ENCODE measurements around the gene TWSG1. TPM values are rescaled to one million over a fixed set of nuclear protein-coding genes. Genes with fewer than 3 reads are reported as not detected.
A peak's percentile ranks its signal among the peaks of the same experiment; 100 is the strongest.
"Not testable (repeated sequence)": the region's sequence is repeated elsewhere in the genome, so short reads cannot be mapped to it uniquely, and the experiment has no call there.

The TWSG1 gene
- polyA plus RNA-seq, 1 donor: 46.1 TPM

- DNase-seq (ENCODE audit: low read depth): no peak
Measured at GRCh38 chr18:9387891-9388290, 53.3 kb downstream of the TWSG1 start.

- no peak for DNase-seq (ENCODE audit: low read depth)
Measured at GRCh38 chr18:9389706-9390105, 55.1 kb downstream of the TWSG1 start.

- no peak for DNase-seq (ENCODE audit: low read depth)
Measured at GRCh38 chr18:9392726-9393125, 58.2 kb downstream of the TWSG1 start.

- DNase-seq (ENCODE audit: low read depth): no peak
Measured at GRCh38 chr18:9394046-9394445, 59.5 kb downstream of the TWSG1 start.

- DNase-seq (ENCODE audit: low read depth): no peak
Measured at GRCh38 chr18:9400197-9400596, 65.6 kb downstream of the TWSG1 start.

GRCh38 chr18:9401176-9401575, 66.6 kb downstream of the TWSG1 start:
- no peak for DNase-seq (ENCODE audit: low read depth)

GRCh38 chr18:9402358-9403007, 67.9 kb downstream of the TWSG1 start:
- not testable (repeated sequence) for DNase-seq (ENCODE audit: low read depth)

- DNase-seq (ENCODE audit: low read depth): no peak
Measured at GRCh38 chr18:9403795-9404564, 69.4 kb downstream of the TWSG1 start.

- DNase-seq (ENCODE audit: low read depth): no peak
Measured at GRCh38 chr18:9404565-9405060, 70.0 kb downstream of the TWSG1 start.

GRCh38 chr18:9405130-9405529, 70.6 kb downstream of the TWSG1 start:
- no peak for DNase-seq (ENCODE audit: low read depth)

GRCh38 chr18:9405977-9406376, 71.4 kb downstream of the TWSG1 start:
- DNase-seq (ENCODE audit: low read depth): no peak

GRCh38 chr18:9410515-9410914, 75.9 kb downstream of the TWSG1 start:
- DNase-seq (ENCODE audit: low read depth): no peak

GRCh38 chr18:9413576-9413975, 79.0 kb downstream of the TWSG1 start:
- peak; percentile 75 for DNase-seq (ENCODE audit: low read depth)

GRCh38 chr18:9416563-9417072, 82.0 kb downstream of the TWSG1 start:
- no peak for DNase-seq (ENCODE audit: low read depth)

- DNase-seq (ENCODE audit: low read depth): no peak
Measured at GRCh38 chr18:9417073-9417851, 82.7 kb downstream of the TWSG1 start.

- DNase-seq (ENCODE audit: low read depth): no peak
Measured at GRCh38 chr18:9418047-9418690, 83.6 kb downstream of the TWSG1 start.

- DNase-seq (ENCODE audit: low read depth): no peak
Measured at GRCh38 chr18:9419956-9420631, 85.5 kb downstream of the TWSG1 start.

GRCh38 chr18:9421096-9421900, 86.7 kb downstream of the TWSG1 start:
- no peak for DNase-seq (ENCODE audit: low read depth)

GRCh38 chr18:9421901-9422327, 87.3 kb downstream of the TWSG1 start:
- DNase-seq (ENCODE audit: low read depth): no peak
